ENCODE data around the gene DGLUCY.
"Not testable (repeated sequence)": the region's sequence is repeated elsewhere in the genome, so short reads cannot be mapped to it uniquely, and the experiment has no call there.

GRCh38 chr14:91266276-91266675 lies 152.4 kb downstream of the DGLUCY start:
- TF ChIP-seq CTCF (IDR thresholded peaks at IDR 0.05; ENCODE audit: low read depth, low read length, poor library complexity, severe bottlenecking); EZH2phosphoT487 (IDR thresholded peaks at IDR 0.05; ENCODE audit: borderline replicate concordance, low read length): not testable (repeated sequence)
